Stimulated activated CD4-positive, alpha-beta T cell treated with anti-CD3 and anti-CD28 coated beads, Interleukin-2, amount 100 ng/mL, for 4 hours (primary cell): Measurements from ENCODE around the gene GATAD2A.

Source experiments
- DNase-seq: peaks from one replicate; pipeline ENCODE4 v3.0.0-alpha.2; 2020; ENCODE audit warnings: low read depth

Gene GATAD2A

DNA sequence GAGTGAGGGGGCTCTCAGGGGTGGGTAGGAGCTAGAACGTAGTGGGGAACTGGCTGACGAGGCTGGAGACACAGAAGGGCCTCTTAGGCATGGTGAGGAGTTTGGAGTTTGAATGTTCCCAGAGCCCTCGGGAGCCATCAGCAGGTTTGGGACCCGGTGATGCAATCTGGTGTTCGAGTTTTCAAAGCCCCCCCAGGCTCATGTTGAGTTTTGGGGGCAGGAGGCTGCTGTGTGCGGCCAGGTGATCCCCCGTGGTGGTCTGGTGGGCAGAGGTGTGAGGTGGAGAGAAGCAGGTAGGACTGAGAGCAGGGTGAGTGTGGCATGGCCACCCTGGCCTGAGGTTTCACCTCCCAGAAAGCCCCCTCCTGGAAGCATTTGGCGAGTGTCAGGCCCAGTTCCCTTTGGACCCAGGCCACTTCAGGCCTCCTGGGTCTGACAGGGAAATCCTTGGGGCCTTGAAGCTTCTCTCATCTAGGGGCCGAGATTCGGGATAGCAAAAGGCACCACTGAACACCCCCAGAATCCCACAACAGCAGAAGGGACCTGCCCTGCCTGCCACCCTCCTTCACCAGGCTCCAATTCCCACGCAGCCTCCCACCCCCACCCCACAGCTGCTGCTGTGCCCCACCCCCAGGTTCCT is 124.4 kb downstream of the GATAD2A start:
- no peak for DNase-seq

DNA sequence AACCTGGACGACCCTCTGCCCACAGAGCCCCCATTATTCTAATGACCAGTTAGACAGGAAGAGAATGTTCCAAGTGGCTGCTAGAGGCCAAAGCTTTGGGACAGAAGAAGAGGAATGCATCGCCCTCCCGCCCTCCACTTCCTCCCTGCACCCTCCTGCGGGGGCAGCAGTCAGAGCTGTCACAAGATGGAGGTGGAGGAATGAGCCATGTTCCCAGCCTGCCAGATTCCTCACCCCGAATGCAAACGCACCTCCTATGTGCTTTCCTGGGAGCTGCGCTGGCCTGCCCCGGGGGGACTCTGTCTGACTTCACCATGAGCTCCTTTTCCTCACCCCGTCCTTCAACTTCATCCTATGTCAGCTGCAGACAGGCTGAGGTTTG is 124.9 kb downstream of the GATAD2A start:
- DNase-seq, result no peak

DNA sequence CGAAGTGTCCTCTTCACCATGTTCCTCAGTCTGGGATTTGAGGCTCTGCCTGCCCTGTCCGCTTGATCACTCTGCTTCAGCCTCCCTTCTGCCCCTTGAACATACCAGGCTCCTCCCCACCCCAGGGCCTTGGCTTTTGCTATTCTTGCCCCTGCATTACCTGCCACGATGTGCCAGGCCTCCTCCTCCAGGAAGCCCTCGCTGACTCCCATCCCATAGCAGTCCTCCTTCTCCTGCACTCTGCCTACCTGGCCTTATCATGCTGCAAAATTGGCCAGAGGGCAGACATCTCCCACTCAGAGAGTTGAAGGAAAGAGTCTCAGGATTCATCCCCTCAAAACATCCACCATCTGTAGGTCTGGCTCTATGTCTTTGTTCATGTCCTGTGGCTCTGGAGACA is 125.4 kb downstream of the GATAD2A start:
- DNase-seq, result no peak

DNA sequence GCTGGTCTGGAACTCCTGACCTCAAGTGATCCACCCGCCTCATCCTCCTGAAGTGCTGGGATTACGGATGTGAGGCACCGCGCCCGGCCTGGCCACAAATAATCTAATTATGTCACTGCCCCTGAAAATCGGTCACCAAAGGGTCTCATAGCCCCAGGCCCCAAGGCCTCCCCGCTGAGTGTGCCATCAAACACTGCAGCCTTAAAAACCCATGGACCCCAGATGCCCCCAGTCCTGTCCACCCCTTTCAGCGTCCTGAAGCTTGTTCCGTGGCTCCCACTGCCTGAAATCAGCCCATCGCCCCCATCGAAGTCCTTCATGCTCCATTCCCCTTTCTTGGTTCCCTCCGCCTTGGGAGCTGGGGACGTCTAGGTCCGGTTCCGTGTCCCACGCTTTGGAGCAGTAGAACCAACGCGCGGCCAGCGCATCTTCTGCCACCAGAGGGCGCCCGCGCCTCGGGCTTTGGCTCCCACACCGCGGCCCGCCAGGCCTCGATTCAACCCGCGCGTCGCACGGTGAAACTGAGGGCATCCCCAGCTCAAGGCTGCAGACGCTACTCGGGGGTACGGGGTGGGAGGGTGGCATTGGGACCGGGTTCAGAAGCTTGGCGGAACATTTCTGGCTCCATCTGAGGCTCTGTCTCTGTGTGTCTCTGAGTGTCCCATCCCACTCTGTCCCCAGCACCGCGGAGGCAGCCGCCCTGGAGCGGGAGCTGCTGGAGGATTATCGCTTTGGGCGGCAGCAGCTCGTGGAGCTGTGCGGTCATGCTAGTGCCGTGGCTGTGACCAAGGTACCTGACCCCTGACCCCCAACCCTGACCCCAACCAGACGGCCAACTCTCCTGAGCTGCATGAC is 126.7 kb downstream of the GATAD2A start:
- peak; percentile 78 for DNase-seq

DNA sequence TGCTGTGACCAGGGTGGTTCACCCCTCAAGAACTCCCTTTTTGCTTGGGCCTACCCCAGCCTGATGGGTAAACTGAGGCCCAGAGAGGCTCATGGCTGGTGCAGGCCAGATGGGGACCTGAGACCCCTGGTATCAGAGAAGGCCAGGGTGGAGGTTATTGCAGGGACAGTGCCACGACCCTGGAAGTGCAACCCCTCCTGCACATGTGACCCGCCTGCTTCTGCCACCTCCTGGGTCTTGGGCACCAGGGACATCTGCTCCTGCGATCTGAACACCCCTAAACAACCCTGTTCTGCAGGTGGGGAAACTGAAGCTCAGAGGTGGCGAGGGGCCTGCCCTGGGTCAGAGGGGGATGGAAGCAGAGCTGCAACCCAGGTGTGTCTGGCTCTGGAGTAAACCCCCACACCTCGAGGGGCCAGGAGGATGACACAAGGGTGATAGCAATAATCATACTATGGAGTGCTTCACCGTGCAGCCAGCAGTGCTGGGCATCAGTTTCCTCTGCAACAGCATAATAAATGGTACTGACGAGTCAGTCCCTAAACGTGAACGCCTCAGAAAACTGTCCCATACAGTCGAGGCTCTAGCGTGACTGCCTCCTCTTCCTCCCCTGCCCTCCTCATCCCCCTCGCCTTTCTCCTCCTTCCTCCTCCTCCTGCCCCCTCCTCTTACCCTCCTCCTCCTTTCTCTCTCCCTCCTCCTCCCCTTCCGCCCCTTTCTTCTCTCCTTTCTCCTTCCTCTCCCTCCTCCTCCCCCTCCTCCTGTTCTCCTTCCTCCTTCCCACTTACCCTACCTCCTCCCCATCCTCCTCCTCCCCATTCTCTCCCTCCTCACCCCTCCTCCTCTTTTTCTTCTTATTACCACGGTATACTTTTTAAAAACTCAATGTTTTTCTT is 127.6 kb downstream of the GATAD2A start:
- no peak for DNase-seq

DNA sequence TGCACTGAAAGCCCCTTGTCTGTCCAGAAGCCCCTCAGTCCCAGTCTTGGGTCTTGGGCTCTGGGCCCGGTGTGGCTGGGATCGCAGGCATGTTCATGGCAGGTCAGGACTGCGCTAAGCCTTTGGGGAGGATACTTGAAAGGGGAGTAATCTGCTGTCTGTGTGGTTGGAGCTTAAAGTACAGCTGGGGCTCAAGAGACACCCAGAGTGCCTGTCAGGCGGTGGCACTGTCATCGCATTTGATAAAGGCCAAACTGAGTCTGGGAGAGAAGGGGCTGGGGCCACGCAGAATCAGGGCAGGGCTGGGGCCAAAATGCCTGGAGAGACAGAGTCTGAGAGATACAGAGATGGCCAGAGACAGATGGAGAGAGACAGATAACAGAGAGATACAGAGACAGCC is 128.4 kb downstream of the GATAD2A start:
- no peak for DNase-seq

DNA sequence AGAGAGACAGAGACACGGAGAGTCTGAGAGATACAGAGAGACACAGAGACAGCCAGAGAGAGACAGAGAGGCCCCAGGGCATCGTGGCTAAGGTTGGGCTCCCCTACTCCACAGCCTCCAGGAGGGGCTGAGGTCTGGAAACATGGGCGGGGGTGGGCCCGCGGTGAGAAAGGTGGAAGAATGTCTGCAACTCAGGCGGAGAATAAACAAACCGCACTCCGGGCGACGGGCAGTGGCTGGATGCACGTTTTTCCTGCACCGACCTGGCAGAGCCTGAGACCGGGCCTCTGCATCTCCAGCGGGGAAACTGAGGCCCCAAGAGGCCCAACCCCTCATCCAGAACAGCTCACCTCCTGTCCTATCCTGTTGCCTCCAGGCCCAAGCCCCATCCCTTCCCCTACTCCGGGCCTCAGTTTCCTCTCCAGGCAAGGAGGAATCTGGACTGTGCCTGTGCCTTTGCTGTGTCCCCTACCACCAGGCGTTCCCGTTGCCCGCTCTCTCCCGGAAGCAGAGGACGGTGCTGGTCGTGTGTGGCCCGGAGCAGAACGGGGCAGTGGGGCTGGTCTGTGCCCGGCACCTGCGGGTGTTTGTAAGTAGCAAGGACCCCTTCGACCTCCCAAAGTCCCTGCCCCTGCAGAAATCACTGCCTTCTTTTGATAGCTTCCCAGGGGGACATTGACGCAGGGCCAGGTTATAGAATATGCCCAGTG is 129.2 kb downstream of the GATAD2A start:
- DNase-seq, result no peak

DNA sequence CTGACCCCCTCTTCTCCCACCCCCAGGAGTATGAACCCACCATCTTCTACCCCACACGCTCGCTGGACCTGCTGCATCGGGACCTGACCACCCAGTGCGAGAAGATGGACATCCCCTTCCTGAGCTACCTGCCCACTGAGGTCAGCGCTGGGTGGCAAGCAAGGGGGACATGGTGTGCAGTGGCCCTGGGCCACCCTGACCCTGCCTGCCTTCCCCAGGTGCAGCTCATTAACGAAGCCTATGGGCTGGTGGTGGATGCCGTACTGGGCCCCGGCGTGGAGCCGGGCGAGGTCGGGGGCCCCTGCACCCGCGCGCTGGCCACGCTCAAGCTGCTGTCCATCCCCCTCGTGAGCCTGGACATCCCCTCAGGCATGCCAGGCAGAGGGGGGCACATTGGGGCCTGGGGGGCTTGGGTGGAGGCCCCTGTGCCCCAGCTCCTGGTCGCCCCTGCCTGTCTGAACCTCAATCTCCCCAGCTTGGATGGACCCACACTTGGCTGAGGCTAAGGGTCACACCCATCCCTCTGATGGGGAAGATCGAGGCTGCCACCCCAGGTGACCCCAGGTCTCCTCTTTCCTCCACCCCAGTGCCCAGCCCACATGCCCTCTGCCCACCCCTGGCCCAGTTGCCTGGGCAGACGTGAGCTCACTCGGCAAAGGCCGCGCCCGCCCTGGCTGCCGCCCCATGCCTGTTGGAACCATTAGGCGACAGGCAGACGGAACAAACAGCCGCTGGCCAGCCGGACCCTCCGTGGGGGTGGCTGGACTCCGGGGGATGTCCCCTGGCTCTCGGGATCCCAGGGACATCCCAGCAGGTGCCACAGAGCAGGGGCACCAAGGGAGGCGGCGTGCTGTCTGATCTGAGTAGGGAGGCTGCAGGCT is 130.1 kb downstream of the GATAD2A start:
- no peak for DNase-seq

DNA sequence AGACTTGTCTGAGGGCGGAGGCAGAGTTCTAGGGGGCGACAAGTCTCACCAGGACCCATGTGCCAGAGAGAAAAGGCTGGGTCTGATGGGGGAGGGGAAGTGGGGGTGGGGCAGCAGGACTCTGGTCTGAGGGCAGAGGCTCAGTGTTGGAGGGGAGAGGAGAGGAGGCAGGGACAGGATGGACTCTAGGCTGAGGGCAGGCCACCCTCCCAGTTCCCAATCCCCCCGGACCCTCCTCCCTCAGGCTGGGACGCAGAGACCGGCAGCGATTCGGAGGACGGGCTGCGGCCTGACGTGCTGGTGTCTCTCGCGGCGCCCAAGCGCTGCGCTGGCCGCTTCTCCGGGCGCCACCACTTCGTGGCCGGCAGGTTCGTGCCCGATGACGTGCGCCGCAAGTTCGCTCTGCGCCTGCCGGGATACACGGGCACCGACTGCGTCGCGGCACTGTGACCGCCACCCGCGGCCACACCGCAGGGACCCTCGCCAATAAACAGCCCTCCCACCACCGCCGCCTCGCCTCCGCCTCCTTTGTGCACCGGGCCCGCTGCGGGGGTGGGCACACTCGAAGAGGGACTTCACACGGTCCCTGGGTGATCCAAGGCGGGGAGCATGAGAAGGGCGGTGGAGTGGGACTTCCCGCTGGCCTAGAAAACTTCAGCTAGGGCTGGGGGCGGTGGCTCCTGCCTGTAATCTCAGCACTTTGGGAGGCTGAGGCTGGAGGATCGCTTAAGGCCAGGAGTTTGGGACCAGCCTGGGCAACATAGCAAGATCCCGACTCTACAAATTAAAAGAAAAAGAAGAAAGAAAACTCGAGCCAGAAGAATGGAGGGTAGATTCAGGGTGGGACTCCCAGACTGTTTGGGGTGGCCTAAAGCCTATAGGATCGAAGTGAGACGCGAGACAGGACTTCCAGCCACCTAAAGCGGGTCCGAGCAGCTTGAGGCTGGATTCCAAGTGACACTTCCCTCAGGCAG is 131.9 kb downstream of the GATAD2A start:
- DNase-seq, result no peak

DNA sequence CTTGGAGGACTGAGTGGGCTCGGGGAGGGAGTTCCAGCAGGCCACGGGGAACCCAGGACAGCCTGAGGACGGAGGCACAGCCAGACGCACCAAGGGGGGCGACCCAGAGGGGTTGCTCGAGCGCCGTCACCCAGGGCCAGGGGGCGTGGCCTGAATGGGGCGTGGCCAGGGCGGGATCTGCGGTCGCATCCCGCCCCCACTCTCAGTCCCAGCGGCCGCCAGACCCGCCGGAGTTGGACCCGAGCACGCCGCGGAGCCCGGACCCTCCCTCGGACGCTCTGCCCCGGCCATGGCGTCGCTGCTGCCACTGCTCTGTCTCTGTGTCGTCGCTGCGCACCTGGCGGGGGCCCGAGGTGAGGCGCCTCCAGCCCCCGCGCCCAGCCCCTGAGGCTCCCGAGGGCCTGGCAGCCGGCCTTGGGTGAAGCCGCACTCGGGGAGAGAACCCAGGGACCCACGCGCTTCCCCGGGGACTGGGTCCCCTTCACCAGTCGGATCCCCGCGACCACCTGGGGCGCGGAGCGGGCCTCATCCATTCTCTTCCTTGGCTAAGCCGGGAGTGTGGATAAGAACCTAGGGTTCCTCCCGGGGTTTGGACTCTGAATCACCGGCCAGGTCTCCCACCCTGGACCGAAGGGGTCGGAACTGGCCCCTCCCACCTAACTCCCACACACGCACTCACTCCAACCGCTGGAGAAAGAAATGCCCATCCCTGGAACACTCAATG is 132.7 kb downstream of the GATAD2A start, which contains the start of gene CILP2:
Gene CILP2 (plus strand): TSS at position 205 of the 724 bp plus-strand sequence. CDS start 85 bp downstream, at position 290.
- DNase-seq, result peak; percentile 18

DNA sequence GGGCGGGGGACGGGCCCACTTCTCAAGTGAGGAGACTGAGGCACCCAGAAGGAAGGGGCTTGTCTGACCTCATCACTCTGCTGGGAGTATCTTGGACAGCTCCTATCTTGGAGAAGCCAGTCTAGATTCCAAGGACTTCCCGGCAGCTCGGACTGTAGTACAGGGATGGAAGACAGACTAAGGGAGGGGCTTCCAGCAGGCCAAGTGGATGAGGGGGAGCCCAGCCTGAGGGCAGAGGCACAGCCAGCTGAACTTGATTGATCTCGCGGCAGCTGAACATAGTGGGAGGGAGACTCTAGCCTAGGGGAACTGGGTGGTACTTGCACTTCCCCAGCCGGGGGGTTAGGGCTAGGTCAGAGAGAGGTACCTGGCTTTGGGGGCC is 133.3 kb downstream of the GATAD2A start:
- DNase-seq, result no peak

DNA sequence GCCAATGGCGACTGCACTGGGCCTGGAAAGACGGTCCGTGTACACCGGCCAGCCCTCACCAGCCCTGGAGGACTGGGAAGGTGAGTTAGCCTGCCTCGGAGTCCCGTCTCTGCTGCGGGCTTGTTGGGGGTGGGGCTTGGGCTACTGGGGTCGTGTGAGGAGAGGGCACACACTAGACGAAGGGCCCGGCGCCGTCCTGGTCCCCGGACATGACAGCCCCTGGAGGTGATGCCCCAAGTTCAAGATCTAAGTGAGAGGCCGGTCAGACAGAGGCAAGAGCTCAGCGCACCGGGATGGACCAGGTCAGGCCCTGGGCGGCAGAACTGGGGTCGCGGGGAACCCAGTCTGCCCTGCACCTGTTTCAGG is 134.2 kb downstream of the GATAD2A start:
- no peak for DNase-seq

DNA sequence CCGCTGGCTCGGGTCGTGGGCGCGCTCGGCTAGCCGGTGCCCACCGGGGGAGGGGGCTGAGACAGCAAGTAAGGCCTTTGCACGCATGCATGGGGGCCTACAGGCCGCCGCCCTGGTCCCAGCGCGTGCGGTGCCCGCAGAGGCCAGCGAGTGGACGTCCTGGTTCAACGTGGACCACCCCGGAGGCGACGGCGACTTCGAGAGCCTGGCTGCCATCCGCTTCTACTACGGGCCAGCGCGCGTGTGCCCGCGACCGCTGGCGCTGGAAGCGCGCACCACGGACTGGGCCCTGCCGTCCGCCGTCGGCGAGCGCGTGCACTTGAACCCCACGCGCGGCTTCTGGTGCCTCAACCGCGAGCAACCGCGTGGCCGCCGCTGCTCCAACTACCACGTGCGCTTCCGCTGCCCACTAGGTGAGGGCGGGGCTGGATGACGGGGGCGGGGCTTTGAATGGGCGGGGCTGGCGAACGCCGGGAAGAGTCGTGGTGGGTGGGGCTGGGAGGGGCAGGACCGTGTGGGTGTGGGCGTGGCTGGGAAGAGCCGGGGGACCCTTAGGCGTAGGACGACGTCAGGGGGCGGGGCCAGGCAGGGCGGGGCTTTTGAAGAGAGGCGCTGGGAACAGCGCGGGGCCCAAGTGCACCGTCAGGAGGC is 134.7 kb downstream of the GATAD2A start:
- DNase-seq, result peak; percentile 69

DNA sequence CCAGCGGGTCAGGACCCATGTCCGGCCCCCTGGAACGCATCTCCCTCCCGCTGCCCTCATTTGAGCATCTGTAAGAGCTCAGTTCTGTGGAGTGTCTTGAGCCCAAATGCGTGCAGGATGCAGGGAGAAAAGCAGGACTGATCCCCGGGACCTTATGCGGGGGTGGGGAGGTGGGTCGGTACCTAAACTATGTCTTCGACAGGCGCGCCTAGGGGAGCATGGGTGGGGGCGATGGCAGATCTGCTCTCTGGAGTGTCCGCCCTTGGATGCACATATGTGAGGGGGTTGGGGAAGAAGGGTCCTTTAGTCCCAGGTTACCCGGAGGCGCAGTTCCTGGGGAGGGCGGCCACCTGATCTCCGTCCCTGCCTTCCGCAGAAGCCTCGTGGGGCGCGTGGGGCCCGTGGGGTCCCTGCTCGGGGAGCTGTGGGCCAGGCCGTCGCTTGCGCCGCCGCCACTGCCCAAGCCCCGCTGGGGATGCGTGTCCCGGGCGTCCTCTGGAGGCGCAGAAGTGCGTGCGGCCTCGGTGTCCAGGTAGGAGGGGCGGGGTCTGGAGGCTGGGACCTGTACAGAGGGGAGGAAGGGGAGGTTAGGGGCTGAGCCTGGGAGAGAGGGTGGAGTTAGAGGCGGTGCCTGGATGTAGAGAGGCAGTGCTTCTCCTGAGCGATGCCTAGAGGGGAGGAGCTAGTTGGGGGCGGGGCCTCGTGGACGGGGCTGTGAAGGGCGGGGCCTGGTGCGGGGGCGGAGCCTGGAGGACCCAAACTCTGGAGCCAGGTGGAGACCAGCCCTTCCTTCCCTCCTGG is 135.4 kb downstream of the GATAD2A start:
- DNase-seq, result peak; percentile 65

DNA sequence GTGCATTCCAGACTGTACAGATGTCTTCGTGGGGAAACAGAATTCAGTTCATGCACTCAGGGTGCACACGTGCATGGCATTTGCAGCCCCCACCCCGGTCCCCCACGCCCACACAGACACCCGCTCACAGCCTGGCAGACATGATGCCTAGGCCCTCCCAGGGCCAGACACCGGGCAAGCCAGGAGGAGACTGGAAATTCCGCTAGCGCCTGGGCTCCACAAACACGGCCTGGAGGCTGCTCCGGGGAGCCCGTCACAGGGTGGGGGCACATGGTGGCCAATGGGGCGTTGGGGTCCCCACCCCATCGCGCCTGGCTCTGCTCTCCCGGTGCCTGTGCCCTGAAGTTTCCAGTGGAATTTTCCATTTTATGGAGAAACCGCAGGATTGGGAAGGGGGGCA is 136.1 kb downstream of the GATAD2A start:
- no peak for DNase-seq

DNA sequence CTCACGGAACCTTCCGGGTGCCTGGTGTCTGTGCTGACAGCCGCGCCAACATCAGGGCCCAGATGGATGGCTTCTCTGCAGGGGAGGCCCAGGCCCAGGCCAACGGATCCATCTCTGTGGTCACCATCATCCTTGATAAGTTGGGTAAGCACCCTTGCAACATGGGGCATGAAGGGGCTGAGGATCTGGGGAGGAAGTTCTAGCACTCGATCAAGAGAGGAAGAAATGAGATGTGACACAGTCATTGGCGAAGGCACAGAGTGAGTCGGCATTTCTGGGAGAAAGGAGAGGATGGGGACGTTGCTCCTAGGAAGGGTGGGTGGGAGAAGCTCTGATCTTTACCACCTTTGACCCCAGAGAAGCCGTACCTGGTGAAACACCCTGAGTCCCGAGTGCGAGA is 137.0 kb downstream of the GATAD2A start:
- no peak for DNase-seq

DNA sequence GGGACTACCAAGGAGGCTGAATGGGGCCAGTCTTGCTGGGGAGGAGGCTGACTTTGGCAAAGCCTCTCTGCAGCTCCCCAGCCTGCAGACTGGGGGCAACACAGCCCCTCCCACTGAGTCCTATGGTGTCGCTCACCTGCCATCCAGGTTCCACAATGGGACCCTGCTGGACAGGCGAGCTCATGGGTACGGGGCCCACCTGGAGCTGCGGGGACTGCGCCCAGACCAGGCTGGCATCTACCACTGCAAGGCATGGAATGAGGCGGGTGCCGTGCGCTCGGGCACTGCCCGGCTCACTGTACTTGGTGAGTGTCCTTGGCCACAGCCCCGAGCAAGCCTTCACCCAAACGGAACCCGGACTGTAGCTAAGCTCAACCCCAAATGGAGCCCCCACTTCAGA is 137.6 kb downstream of the GATAD2A start:
- DNase-seq, result no peak

DNA sequence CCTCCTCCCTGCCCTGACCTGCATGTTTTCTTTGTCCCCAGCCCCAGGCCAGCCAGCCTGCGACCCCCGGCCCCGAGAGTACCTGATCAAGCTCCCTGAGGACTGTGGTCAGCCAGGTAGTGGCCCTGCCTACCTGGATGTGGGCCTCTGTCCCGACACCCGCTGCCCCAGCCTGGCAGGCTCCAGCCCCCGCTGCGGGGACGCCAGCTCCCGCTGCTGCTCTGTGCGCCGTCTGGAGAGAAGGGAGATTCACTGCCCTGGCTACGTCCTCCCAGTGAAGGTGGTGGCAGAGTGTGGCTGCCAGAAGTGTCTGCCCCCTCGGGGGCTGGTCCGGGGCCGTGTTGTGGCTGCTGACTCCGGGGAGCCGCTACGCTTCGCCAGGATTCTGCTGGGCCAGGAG is 138.2 kb downstream of the GATAD2A start:
- DNase-seq, result no peak
